NCI-H748 (cell line): ENCODE measurements around the gene KRTAP10-6.
"Not testable (repeated sequence)": the region's sequence is repeated elsewhere in the genome, so short reads cannot be mapped to it uniquely, and the experiment has no call there.

Experiments used
- DNase-seq: peaks from one replicate; lab custom pipeline; 2025; ENCODE audit not compliant: unreplicated experiment; lab: John Stamatoyannopoulos, UW

Gene KRTAP10-6

DNA sequence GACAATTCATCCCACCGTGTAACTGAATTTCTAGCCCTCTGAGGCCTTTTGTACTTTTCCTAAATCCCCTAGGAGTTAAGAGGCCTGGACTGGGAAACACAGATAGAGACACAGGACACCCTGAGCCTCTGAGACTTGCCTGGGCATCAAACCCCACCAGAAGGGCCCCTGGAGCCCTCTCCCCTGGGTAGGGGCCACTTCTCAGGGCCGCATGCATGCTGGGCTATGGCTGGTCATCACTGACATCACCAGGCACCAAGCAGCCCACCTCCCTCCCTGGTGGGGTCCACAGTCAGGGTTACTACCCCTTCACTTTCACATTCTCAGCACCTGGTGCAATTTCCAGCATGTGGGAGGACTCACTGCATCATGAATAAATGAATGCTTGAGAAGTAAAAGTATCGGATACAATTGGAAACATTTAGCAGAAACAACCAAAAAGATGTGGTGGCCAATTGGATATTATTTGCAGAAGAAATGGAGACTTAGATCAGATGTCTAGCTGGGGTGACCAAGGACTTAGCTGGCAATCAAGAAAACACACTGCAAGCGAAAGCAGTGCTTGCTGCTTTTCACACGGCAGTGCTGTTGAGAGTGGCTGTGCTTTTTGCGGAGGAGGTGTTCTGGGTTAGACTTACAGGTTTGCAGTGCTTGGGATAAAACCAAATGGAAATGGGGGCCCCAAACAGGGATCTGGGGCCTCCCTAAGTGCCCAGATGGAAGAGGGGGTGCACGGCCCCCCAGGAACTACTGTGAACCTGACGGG lies 7.1 kb upstream of the KRTAP10-6 start:
- no peak for DNase-seq

GRCh38 chr21:44598061-44598460 lies 5.8 kb upstream of the KRTAP10-6 start:
- no peak for DNase-seq

GRCh38 chr21:44596068-44596725 lies 3.9 kb upstream of the KRTAP10-6 start:
- no peak for DNase-seq

- DNase-seq: no peak
Observed at GRCh38 chr21:44595524-44595923, 3.2 kb upstream of the KRTAP10-6 start.

DNA sequence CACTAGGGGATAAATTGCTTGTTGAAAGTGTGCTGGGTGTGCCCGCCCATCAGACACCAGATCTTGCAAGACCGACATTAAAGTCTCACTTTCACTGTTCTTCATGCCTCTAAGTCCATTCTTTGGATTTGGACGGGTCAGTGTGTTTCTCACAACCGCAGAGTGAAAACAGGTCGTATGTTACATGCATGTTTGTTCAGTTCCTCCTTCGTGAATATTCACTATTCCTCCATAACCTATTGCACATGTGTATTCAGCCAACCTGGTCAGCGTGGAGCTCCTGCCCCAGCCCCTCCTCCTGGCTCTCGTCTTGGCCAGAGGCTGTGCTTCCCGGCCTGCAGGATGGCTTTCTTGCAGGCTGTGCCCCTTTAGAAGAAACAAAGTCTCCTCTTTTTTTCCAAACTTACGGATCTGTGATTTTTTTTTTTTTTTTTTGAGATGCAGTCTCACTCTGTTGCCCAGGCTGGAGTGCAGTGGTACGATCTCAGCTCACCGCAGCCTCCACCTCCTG lies 2.2 kb upstream of the KRTAP10-6 start:
- no peak for DNase-seq

GRCh38 chr21:44593598-44594405 lies 1.5 kb upstream of the KRTAP10-6 start:
- peak; percentile 37 for DNase-seq

- DNase-seq: not testable (repeated sequence)
Observed at GRCh38 chr21:44591801-44592130, 539 bp downstream of the KRTAP10-6 start.

- not testable (repeated sequence) for DNase-seq
Observed at GRCh38 chr21:44590897-44591800, 1.2 kb downstream of the KRTAP10-6 start.

- DNase-seq: no peak
Observed at GRCh38 chr21:44590311-44590721, 2.0 kb downstream of the KRTAP10-6 start.

DNA sequence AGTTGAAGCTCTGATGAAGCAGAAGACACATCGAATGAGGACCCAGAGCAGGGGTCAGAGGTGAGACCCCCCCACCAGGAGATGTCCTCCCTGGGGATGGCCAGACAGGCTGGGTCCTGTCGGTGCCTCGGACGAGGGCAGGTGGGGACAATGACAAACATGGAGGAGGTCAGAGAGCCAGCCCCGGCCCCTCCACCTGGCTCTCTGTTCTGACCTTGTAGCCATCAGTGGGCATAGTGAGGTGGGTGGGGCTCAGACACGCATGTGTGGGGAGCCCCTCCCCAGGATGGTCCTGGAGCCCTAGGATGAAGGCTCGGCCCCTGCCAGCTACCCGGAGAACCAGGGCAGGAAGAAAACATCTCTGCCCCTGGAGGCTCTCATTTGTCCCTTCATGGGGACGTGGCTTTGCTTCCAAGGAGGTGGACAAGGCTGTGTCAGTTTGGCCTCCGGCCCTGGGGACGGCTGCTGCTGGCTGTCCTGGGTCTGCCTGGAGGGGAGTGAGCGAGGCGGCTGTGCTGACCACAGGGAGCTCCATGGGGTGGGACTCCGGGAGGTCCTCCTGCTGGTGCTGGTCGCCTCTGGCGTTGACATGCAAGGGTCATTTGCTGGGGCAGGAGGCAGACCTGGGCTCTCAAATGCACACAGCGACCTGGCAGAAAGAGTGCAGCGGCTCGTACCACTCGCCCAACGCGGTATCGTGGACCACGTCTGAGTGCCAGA lies 2.6 kb downstream of the KRTAP10-6 start:
- DNase-seq: no peak

- DNase-seq: no peak
Observed at GRCh38 chr21:44589094-44589493, 3.2 kb downstream of the KRTAP10-6 start.

DNA sequence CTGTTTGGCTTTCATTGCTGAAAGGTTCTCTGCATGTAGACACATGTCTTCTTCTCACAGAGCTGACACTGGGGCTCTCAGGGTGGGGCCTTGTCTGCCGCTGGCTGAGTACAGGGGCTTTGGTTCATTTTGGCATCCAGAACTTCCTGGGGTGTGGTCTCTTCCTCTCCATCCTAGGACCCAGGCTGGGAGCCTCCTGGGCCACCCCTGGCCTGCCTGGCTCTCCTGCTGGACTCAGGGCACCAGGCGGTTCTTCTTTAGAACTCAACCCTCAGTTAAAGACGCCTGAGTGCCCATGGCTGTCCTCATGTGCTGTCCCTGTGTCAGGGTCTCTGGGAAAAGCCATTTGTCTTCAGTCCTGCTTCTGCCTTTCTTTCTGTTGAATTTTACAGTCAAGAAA lies 6.4 kb downstream of the KRTAP10-6 start:
- DNase-seq: no peak

GRCh38 chr21:44583800-44584147 lies 8.5 kb downstream of the KRTAP10-6 start:
- peak; percentile 61 for DNase-seq

DNA sequence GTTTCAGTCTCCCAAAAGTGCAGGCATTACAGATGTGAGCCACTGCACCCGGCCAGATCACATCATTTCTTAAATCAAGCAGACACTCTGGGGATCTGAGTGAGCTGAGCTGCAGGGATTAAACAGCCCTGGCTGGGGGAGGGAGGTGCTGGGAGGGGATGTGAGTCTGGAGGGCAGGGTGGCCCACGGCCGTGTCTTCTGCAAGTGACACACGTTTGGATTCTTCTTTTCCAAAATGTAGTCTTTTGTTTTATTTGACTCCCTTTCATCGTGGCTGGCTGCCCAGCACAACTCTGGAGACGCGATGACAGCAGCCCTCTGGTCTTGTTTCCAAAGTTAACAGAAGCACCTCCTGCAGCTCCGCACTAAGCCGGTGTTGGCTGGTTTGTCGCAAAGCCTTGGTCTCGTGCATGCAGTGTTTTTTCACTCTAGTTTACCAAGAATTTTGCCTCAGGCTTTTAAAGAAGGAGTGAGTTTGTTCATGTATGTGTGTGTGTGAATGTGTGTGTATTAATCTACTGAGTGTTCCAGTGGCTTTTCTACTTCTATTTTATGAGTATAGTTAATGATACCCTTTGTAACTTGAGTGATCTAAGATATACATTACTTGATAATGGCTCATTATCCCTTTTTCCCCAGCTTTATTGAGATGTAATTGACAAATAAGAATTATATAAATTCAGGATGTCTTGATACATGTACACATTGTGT lies 9.1 kb downstream of the KRTAP10-6 start:
- DNase-seq: peak; percentile 61

GRCh38 chr21:44582055-44582454 lies 10.2 kb downstream of the KRTAP10-6 start:
- DNase-seq: no peak

- no peak for DNase-seq
Observed at GRCh38 chr21:44581158-44581557, 11.1 kb downstream of the KRTAP10-6 start.

- DNase-seq: not testable (repeated sequence)
Observed at GRCh38 chr21:44580231-44580821, 12.0 kb downstream of the KRTAP10-6 start, which contains the start of gene KRTAP10-5. Gene KRTAP10-5 (minus strand): TSS chr21:44580604. CDS start chr21:44580578, 26 bp downstream.

- no peak for DNase-seq
Observed at GRCh38 chr21:44579833-44580144, 12.5 kb downstream of the KRTAP10-6 start.
